ENCODE measurements around the gene EXOC2.

Gene EXOC2

DNA sequence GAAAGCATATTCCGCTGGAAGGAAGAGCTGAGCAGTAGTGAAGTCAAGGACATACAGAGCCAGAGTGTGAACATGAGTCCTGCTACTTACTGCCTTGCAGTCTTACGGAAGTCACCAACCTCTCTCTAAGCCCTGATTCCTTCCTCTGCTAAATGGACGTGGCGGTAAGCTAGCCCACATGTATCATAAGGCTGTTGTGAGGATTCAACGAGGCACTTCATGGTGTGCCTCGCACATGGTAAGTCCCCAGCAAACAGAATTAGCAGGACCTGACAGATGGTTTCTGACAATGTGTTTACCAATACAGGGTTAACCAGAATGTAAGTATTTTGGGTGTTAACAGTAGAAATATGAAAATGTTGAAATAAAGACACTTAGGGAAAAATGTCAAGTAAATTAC is 208.2 kb downstream of the EXOC2 start:
- Histone ChIP-seq H3K79me2 (ENCODE audit: low read length) (peaks cover 15% of the 10 kb centered on the region), H3K4me1 (ENCODE audit: low read length) (peaks cover 85% of the 10 kb centered on the region), H3K4me3 (ENCODE audit: low read length) (peak overlapping the region; percentile 16; the same call in 1 of the 2 replicates), H4K20me1 (ENCODE audit: insufficient read depth, low read length) (no peaks in the 10 kb centered on the region), H3K9ac (ENCODE audit: low read length) (peak overlapping the region; percentile 83), H3K4me2 (ENCODE audit: low read length) (peak overlapping the region; percentile 48), H3K36me3 (replicated peaks; ENCODE audit: low read depth, low read length) (peaks cover 31% of the 10 kb centered on the region), H3K27me3 (ENCODE audit: low read depth, low read length) (no peaks in the 10 kb centered on the region), H3K9me3 (ENCODE audit: insufficient read depth, low read length) (no peaks in the 10 kb centered on the region), H3K27ac (ENCODE audit: low read length) (peak overlapping the region; percentile 100), H2AFZ (ENCODE audit: low read depth, low read length) (no peak overlapping the region)
- TF ChIP-seq EZH2phosphoT487 (IDR thresholded peaks at IDR 0.05; ENCODE audit: low read depth), result no peak
- no peak for TF ChIP-seq CTCF (IDR thresholded peaks at IDR 0.05; ENCODE audit: low read depth, low read length)

DNA sequence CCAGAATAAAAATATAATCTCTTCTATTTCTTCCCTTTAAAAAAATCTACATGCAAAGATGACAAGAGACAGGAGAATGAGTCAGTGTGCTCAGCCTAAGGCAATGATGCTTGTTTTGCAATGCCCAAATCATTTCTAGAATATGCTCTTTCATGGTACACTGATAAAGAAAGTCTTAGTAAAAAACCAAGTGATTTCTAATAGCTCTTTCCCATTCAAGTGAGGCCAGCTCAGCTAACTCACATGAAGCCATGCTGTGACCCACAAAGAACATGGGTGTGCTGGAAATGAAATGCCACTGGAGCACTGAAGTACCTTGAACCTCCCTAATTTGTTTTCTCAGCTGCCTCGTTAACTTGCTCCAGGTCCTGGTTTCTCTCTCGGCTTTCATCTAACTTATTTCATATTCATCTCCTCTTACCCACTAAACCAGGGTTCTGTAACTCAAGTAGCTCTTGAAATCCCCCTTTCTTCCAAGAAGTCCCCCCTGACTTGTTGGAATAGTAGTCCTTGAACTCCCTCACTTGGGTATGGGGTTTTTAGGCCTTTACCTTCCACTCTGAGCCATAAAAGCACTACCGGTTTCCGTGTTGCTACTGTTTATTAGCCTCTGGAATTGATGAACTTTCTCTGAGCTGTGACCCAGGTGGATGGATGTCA is 208.7 kb downstream of the EXOC2 start:
- no peak for TF ChIP-seq CTCF (IDR thresholded peaks at IDR 0.05; ENCODE audit: low read depth, low read length)
- no peak for TF ChIP-seq EZH2phosphoT487 (IDR thresholded peaks at IDR 0.05; ENCODE audit: low read depth)
- H3K27ac ChIP-seq (ENCODE audit: low read length), result peak overlapping the region; percentile 100
- peaks cover 85% of the 10 kb centered on the region for H3K4me1 ChIP-seq (ENCODE audit: low read length)
- H2AFZ ChIP-seq (ENCODE audit: low read depth, low read length), result no peak overlapping the region
- peaks cover 31% of the 10 kb centered on the region for H3K36me3 ChIP-seq (replicated peaks; ENCODE audit: low read depth, low read length)
- H4K20me1 ChIP-seq (ENCODE audit: insufficient read depth, low read length), result no peaks in the 10 kb centered on the region
- H3K4me2 ChIP-seq (ENCODE audit: low read length), result peak overlapping the region; percentile 48
- peak overlapping the region; percentile 83 for H3K9ac ChIP-seq (ENCODE audit: low read length)
- H3K27me3 ChIP-seq (ENCODE audit: low read depth, low read length), result no peaks in the 10 kb centered on the region
- H3K79me2 ChIP-seq (ENCODE audit: low read length), result peaks cover 15% of the 10 kb centered on the region
- peak overlapping the region; percentile 16; the same call in 1 of the 2 replicates for H3K4me3 ChIP-seq (ENCODE audit: low read length)
- no peaks in the 10 kb centered on the region for H3K9me3 ChIP-seq (ENCODE audit: insufficient read depth, low read length)

DNA sequence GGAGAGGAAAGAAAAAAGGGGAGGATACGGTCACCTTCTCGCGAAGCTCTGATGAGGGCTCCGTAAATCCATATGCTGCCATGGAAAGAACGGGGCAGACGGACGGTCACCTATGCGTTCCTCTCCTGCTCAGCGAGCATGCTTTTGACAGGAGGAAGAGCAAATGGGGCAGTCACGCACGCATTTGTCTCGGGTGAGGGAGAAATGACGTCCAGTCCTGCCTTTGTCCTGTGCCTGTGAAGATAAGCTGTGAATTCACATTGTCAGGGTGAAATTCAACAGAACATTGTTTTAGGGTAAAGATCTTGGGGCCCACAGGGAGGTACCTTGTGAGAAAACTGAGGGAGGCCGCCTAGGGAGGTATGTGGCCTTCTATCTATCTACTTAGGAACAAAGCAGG is 217.6 kb downstream of the EXOC2 start:
- peak overlapping the region; percentile 90 for H3K4me2 ChIP-seq (ENCODE audit: low read length)
- peaks cover 33% of the 10 kb centered on the region for H3K79me2 ChIP-seq (ENCODE audit: low read length)
- no peak overlapping the region for H2AFZ ChIP-seq (ENCODE audit: low read depth, low read length)
- no peaks in the 10 kb centered on the region for H3K9me3 ChIP-seq (ENCODE audit: insufficient read depth, low read length)
- H4K20me1 ChIP-seq (ENCODE audit: insufficient read depth, low read length), result no peaks in the 10 kb centered on the region
- H3K9ac ChIP-seq (ENCODE audit: low read length), result peak overlapping the region; percentile 93
- no peaks in the 10 kb centered on the region for H3K27me3 ChIP-seq (ENCODE audit: low read depth, low read length)
- peak overlapping the region; percentile 75 for H3K4me3 ChIP-seq (ENCODE audit: low read length)
- H3K27ac ChIP-seq (ENCODE audit: low read length), result peak overlapping the region; percentile 98
- H3K36me3 ChIP-seq (replicated peaks; ENCODE audit: low read depth, low read length), result no peaks in the 10 kb centered on the region
- TF ChIP-seq EZH2phosphoT487 (IDR thresholded peaks at IDR 0.05; ENCODE audit: low read depth) (no peak), CTCF (IDR thresholded peaks at IDR 0.05; ENCODE audit: low read depth, low read length) (no peak)
- peaks cover 94% of the 10 kb centered on the region for H3K4me1 ChIP-seq (ENCODE audit: low read length)

DNA sequence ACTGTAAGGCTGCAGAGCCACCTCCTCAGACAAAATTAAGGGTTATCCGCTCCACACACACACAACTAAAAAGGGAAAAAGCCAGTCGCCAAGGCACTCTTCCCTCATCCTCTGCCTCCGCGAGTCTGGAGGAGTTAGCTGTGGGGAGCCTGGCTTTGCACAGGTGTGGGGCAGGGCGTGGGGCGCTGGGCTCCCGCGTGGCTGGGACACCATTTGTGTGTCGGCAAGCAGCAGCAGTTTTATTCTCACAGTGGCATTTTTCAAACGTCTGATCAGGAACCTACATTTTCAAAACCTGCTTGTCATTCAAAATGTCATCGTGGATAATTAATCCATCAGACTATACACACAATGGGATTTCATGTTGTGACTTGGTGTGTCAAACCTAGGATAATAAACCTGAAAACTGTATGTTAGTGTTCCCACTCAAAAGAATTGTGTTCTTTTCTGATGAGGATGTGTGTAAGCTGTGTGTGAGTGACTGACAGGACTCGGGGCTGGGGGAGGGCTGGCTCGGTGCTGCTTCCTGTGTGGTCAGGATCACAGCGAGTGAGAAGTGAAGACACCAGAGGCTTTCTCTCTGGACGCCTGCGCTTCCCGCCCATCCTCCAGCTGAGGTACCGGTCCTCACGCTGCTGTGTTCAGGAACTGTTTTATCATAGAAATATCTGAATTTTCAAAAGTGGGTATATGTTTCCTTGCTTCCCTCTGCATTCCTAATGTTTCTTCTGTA is 218.3 kb downstream of the EXOC2 start:
- Histone ChIP-seq H3K36me3 (replicated peaks; ENCODE audit: low read depth, low read length) (no peaks in the 10 kb centered on the region), H3K27me3 (ENCODE audit: low read depth, low read length) (no peaks in the 10 kb centered on the region), H3K27ac (ENCODE audit: low read length) (peak overlapping the region; percentile 98), H3K9me3 (ENCODE audit: insufficient read depth, low read length) (no peaks in the 10 kb centered on the region), H3K4me3 (ENCODE audit: low read length) (peak overlapping the region; percentile 75), H3K4me2 (ENCODE audit: low read length) (peak overlapping the region; percentile 90), H3K4me1 (ENCODE audit: low read length) (peaks cover 95% of the 10 kb centered on the region), H2AFZ (ENCODE audit: low read depth, low read length) (no peak overlapping the region), H3K79me2 (ENCODE audit: low read length) (peaks cover 33% of the 10 kb centered on the region), H3K9ac (ENCODE audit: low read length) (peak overlapping the region; percentile 93), H4K20me1 (ENCODE audit: insufficient read depth, low read length) (no peaks in the 10 kb centered on the region)
- TF ChIP-seq CTCF (IDR thresholded peaks at IDR 0.05; ENCODE audit: low read depth, low read length), result no peak
- no peak for TF ChIP-seq EZH2phosphoT487 (IDR thresholded peaks at IDR 0.05; ENCODE audit: low read depth)
